CD4-positive, alpha-beta T cell treated with Interleukin-6 for 4 hours (primary cell): ENCODE results near the gene TUNAR.

ENCODE experiments used
- DNase-seq: peaks from one replicate; pipeline ENCODE4 v3.0.0-alpha.2; 2020; ENCODE audit warnings: mixed read lengths

The TUNAR gene

GRCh38 chr14:95876761-95877538 lies at the start of gene TUNAR:
Gene TUNAR (plus strand): TSS chr14:95876832.
- no peak for DNase-seq

GRCh38 chr14:95828649-95829265 lies 47.9 kb upstream of the TUNAR start:
- no peak for DNase-seq

- no peak for DNase-seq
Measured at GRCh38 chr14:95829321-95829720, 47.3 kb upstream of the TUNAR start.

GRCh38 chr14:95830386-95830785 lies 46.2 kb upstream of the TUNAR start:
- DNase-seq: no peak

GRCh38 chr14:95831041-95831440 lies 45.6 kb upstream of the TUNAR start:
- no peak for DNase-seq

- DNase-seq: no peak
Measured at GRCh38 chr14:95831468-95831867, 45.2 kb upstream of the TUNAR start.

GRCh38 chr14:95832012-95832411 lies 44.6 kb upstream of the TUNAR start:
- DNase-seq: no peak

- DNase-seq: no peak
Measured at GRCh38 chr14:95833429-95833828, 43.2 kb upstream of the TUNAR start.

GRCh38 chr14:95834496-95834895 lies 42.1 kb upstream of the TUNAR start:
- DNase-seq: no peak

- no peak for DNase-seq
Measured at GRCh38 chr14:95835121-95835730, 41.4 kb upstream of the TUNAR start.

- no peak for DNase-seq
Measured at GRCh38 chr14:95838862-95839261, 37.8 kb upstream of the TUNAR start.

- DNase-seq: no peak
Measured at GRCh38 chr14:95840094-95840700, 36.4 kb upstream of the TUNAR start.

- no peak for DNase-seq
Measured at GRCh38 chr14:95841668-95842067, 35.0 kb upstream of the TUNAR start.

- DNase-seq: no peak
Measured at GRCh38 chr14:95849761-95850160, 26.9 kb upstream of the TUNAR start.

GRCh38 chr14:95850429-95850828 lies 26.2 kb upstream of the TUNAR start:
- no peak for DNase-seq

- no peak for DNase-seq
Measured at GRCh38 chr14:95855606-95856005, 21.0 kb upstream of the TUNAR start.

- DNase-seq: no peak
Measured at GRCh38 chr14:95857275-95857674, 19.4 kb upstream of the TUNAR start.

GRCh38 chr14:95858893-95859292 lies 17.7 kb upstream of the TUNAR start:
- no peak for DNase-seq

- no peak for DNase-seq
Measured at GRCh38 chr14:95862243-95862642, 14.4 kb upstream of the TUNAR start.

- DNase-seq: no peak
Measured at GRCh38 chr14:95863295-95863694, 13.3 kb upstream of the TUNAR start.

- DNase-seq: no peak
Measured at GRCh38 chr14:95869776-95870175, 6.9 kb upstream of the TUNAR start.

- DNase-seq: no peak
Measured at GRCh38 chr14:95870772-95871171, 5.9 kb upstream of the TUNAR start.

GRCh38 chr14:95871531-95871930 lies 5.1 kb upstream of the TUNAR start:
- no peak for DNase-seq

- DNase-seq: no peak
Measured at GRCh38 chr14:95872777-95873176, 3.9 kb upstream of the TUNAR start.
